HG03045 (cell line): ENCODE data around the gene ARMH3.
"Not testable (repeated sequence)": the region's sequence is repeated elsewhere in the genome, so short reads cannot be mapped to it uniquely, and the experiment has no call there.

Experiments used
- ATAC-seq: cut with Tn5 transposase; IDR thresholded peaks from one replicate; pipeline ENCODE4 v1.9.1; 2021; ENCODE audit warnings: mild to moderate bottlenecking, moderate library complexity; ENCODE audit not compliant: unreplicated experiment

ARMH3 gene

GRCh38 chr10:102055647-102056419, at the start of gene ARMH3:
Gene ARMH3, minus strand, starts transcription at chr10:102056173. Its CDS starts 16,059 bp downstream, at chr10:102040114.
- ATAC-seq: peak; percentile 90

- ATAC-seq: no peak
Measured at GRCh38 chr10:102102421-102102820, 46.4 kb upstream of the ARMH3 start.

- no peak for ATAC-seq
Measured at GRCh38 chr10:102101152-102101551, 45.2 kb upstream of the ARMH3 start.

GRCh38 chr10:102096449-102096848, 40.5 kb upstream of the ARMH3 start:
- no peak for ATAC-seq

GRCh38 chr10:102090772-102091171, 34.8 kb upstream of the ARMH3 start:
- ATAC-seq: no peak

- no peak for ATAC-seq
Measured at GRCh38 chr10:102086196-102086595, 30.2 kb upstream of the ARMH3 start.

GRCh38 chr10:102085336-102085735, 29.4 kb upstream of the ARMH3 start:
- ATAC-seq: no peak

GRCh38 chr10:102083541-102083940, 27.6 kb upstream of the ARMH3 start:
- no peak for ATAC-seq

GRCh38 chr10:102072673-102073527, 16.9 kb upstream of the ARMH3 start:
- no peak for ATAC-seq

- no peak for ATAC-seq
Measured at GRCh38 chr10:102069071-102069470, 13.1 kb upstream of the ARMH3 start.

GRCh38 chr10:102068216-102068615, 12.2 kb upstream of the ARMH3 start:
- ATAC-seq: no peak

GRCh38 chr10:102067091-102067916, 11.3 kb upstream of the ARMH3 start:
- no peak for ATAC-seq

- no peak for ATAC-seq
Measured at GRCh38 chr10:102066399-102067088, 10.6 kb upstream of the ARMH3 start.

GRCh38 chr10:102065561-102066398, 9.8 kb upstream of the ARMH3 start:
- ATAC-seq: peak; percentile 23

- ATAC-seq: peak; percentile 96
Measured at GRCh38 chr10:102064868-102065560, 9.0 kb upstream of the ARMH3 start, which contains the start of gene HPS6. Gene HPS6, plus strand, starts transcription at chr10:102065349. Its CDS starts 126 bp downstream, at chr10:102065475.

- ATAC-seq: no peak
Measured at GRCh38 chr10:102064503-102064867, 8.5 kb upstream of the ARMH3 start.

GRCh38 chr10:102059987-102060386, 4.0 kb upstream of the ARMH3 start:
- no peak for ATAC-seq

- ATAC-seq: not testable (repeated sequence)
Measured at GRCh38 chr10:102054881-102055646, 909 bp downstream of the ARMH3 start.
